ENCODE data around the gene GRM7. TPM values are rescaled to one million over a fixed set of nuclear protein-coding genes. Genes with fewer than 3 reads are reported as not detected.

Gene GRM7
- total and polyA plus RNA-seq, 2 experiments from 2014 or later = 0.40 TPM; not detected in 1

DNA sequence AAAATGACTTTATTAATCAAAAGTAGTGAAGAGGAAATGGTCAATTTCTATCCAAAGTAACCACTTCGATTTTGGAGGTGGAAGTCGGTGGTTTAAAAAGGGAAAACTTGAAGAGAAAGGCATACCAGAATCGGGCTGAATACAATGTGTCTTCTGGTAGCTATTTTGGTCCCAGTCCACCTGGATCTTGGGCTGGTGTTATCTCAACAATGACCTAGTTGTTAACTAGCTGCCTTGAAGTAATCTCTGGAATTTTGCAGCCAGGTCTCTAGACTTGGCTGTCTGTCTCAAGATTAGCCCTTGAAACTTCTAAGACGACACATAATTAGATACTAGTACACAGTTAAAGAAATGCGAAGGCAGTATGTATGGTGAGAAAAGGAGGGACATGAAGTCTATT lies 409.8 kb downstream of the GRM7 start (continued):
- TF ChIP-seq ZNF462 (CRISPR knock-in tag; IDR thresholded peaks at IDR 0.05) (no peak), JUNB (IDR thresholded peaks at IDR 0.05; ENCODE audit: unreplicated experiment) (no peak), STAT1 (IDR thresholded peaks at IDR 0.05; ENCODE audit: unreplicated experiment) (no peak), NANOG (IDR thresholded peaks at IDR 0.05; ENCODE audit: borderline replicate concordance) (no peak)

DNA sequence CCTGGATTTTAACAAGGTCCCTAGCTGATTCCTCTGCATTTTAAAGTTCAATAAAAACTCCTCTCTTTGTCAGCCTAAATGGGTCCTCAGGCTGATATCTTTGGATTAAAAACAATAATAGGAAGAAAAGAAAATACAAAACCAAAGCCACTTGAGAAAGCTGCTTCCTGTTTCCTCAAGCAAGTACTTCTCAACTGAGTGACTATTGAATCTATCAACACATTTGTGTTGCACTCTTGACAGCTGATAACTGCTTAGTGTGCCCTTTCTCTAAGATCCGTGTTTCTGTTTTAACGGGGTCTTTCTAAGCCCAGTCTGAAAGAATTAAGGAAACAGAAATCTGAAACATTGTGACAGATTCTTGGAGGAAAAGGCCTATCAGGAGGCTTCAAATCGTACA lies 410.7 kb downstream of the GRM7 start:
- Histone ChIP-seq H3K79me2 (replicated peaks; ENCODE audit: insufficient read depth) (no peaks in the 10 kb centered on the region), H2AFZ (no peak overlapping the region), H3F3A (replicated peaks; ENCODE audit: low read depth) (no peaks in the 10 kb centered on the region), H4K20me1 (replicated peaks; ENCODE audit: insufficient read depth) (no peaks in the 10 kb centered on the region), H3K4me1 (ENCODE audit: insufficient read depth) (no peaks in the 10 kb centered on the region), H3K27me3 (ENCODE audit: insufficient read depth) (no peaks in the 10 kb centered on the region), H3K36me3 (ENCODE audit: insufficient read depth) (0 out of 2 replicates have a peak, but pooled peaks cover 5% of the 10 kb centered on the region), H3K27ac (ENCODE audit: low read depth) (no peak overlapping the region), H3K9me2 (ENCODE audit: insufficient read depth) (no peaks in the 10 kb centered on the region), H3K4me3 (no peak overlapping the region), H3K4me2 (no peak overlapping the region)
- peaks cover 5% of the 10 kb centered on the region; the same call in 1 of the 3 replicates for H3K36me3 Mint-ChIP-seq (ENCODE audit: low read depth)
- H3K4me1 Mint-ChIP-seq = no peaks in the 10 kb centered on the region
- H3K27me3 Mint-ChIP-seq (ENCODE audit: insufficient read depth, low read depth, poor library complexity) = no peaks in the 10 kb centered on the region
- H3K4me3 Mint-ChIP-seq = no peak overlapping the region
- DNase-seq (ENCODE audit: low spot score) = no peak
- no peak overlapping the region for H3K27ac Mint-ChIP-seq
- H3K9me3 Mint-ChIP-seq = peaks cover 68% of the 10 kb centered on the region
- no peak for ATAC-seq
- TF ChIP-seq NANOG (IDR thresholded peaks at IDR 0.05; ENCODE audit: borderline replicate concordance) = no peak
- TF ChIP-seq POLR2AphosphoS5 (IDR thresholded peaks at IDR 0.05; ENCODE audit: low read depth) = no peak
- TF ChIP-seq ZNF331 (CRISPR knock-in tag; IDR thresholded peaks at IDR 0.05; ENCODE audit: low read depth) = no peak
- TF ChIP-seq, protein P1, sequence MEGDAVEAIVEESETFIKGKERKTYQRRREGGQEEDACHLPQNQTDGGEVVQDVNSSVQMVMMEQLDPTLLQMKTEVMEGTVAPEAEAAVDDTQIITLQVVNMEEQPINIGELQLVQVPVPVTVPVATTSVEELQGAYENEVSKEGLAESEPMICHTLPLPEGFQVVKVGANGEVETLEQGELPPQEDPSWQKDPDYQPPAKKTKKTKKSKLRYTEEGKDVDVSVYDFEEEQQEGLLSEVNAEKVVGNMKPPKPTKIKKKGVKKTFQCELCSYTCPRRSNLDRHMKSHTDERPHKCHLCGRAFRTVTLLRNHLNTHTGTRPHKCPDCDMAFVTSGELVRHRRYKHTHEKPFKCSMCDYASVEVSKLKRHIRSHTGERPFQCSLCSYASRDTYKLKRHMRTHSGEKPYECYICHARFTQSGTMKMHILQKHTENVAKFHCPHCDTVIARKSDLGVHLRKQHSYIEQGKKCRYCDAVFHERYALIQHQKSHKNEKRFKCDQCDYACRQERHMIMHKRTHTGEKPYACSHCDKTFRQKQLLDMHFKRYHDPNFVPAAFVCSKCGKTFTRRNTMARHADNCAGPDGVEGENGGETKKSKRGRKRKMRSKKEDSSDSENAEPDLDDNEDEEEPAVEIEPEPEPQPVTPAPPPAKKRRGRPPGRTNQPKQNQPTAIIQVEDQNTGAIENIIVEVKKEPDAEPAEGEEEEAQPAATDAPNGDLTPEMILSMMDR (conservative IDR thresholded peaks at IDR 0.05; ENCODE audit: low read depth in 2 of 2) = no peak
- no peak for TF ChIP-seq ZNF462 (CRISPR knock-in tag; IDR thresholded peaks at IDR 0.05)
- TF ChIP-seq STAT1 (IDR thresholded peaks at IDR 0.05; ENCODE audit: unreplicated experiment) = no peak
